ENCODE data around the gene TPRG1L.

TPRG1L gene

GRCh38 chr1:3630161-3630611 is 5.4 kb downstream of the TPRG1L start:
- DNase-seq: no peak

GRCh38 chr1:3630914-3631313 is 6.1 kb downstream of the TPRG1L start:
- no peak for DNase-seq

- DNase-seq: no peak
Observed at GRCh38 chr1:3631320-3632260, 6.8 kb downstream of the TPRG1L start.

- no peak for DNase-seq
Observed at GRCh38 chr1:3632298-3632697, 7.5 kb downstream of the TPRG1L start.

- DNase-seq: no peak
Observed at GRCh38 chr1:3632716-3633343, 8.0 kb downstream of the TPRG1L start.

GRCh38 chr1:3633344-3634058 is 8.7 kb downstream of the TPRG1L start:
- no peak for DNase-seq

- no peak for DNase-seq
Observed at GRCh38 chr1:3634059-3634800, 9.4 kb downstream of the TPRG1L start.

- no peak for DNase-seq
Observed at GRCh38 chr1:3636080-3636479, 11.3 kb downstream of the TPRG1L start.

GRCh38 chr1:3636531-3636930 is 11.7 kb downstream of the TPRG1L start:
- no peak for DNase-seq

- DNase-seq: no peak
Observed at GRCh38 chr1:3638027-3638426, 13.2 kb downstream of the TPRG1L start.

- DNase-seq: no peak
Observed at GRCh38 chr1:3638676-3639075, 13.9 kb downstream of the TPRG1L start.

GRCh38 chr1:3639397-3639911 is 14.6 kb downstream of the TPRG1L start:
- DNase-seq: no peak

- DNase-seq: no peak
Observed at GRCh38 chr1:3640121-3640837, 15.5 kb downstream of the TPRG1L start.

GRCh38 chr1:3641046-3641760 is 16.4 kb downstream of the TPRG1L start:
- no peak for DNase-seq

- no peak for DNase-seq
Observed at GRCh38 chr1:3641816-3642215, 17.0 kb downstream of the TPRG1L start.

GRCh38 chr1:3642919-3643675 is 18.3 kb downstream of the TPRG1L start:
- no peak for DNase-seq

GRCh38 chr1:3644273-3644672 is 19.5 kb downstream of the TPRG1L start:
- no peak for DNase-seq

GRCh38 chr1:3645247-3645646 is 20.4 kb downstream of the TPRG1L start:
- DNase-seq: no peak

- no peak for DNase-seq
Observed at GRCh38 chr1:3645666-3646355, 21.0 kb downstream of the TPRG1L start.

GRCh38 chr1:3646596-3646995 is 21.8 kb downstream of the TPRG1L start:
- no peak for DNase-seq

All from NCI-H446 treated with DMSO at 0.1 percent for 48 hours (cell line).